Measurements from ENCODE around the gene SIX2. TPM values are rescaled to one million over a fixed set of nuclear protein-coding genes. Genes with fewer than 3 reads are reported as not detected.

Gene SIX2
- total and polyA plus RNA-seq, 2 donors (not counting 1 experiment from before 2014, with no cell fraction given) = 0.03 TPM; not detected in 1

- no peak overlapping the region for H2AFZ ChIP-seq (ENCODE audit: low read length)
- peaks cover 64% of the 10 kb centered on the region for H3K27me3 ChIP-seq (ENCODE audit: control insufficient read depth, insufficient read depth, low read length)
- no peak for DNase-seq (ENCODE audit: low read depth in 2 of 2)
- no peaks in the 10 kb centered on the region for H3K36me3 ChIP-seq (ENCODE audit: control insufficient read depth, insufficient read depth, low read length)
- no peak for TF ChIP-seq EZH2 (IDR thresholded peaks at IDR 0.05; ENCODE audit: low read length, missing control alignments)
- TF ChIP-seq, protein P1, sequence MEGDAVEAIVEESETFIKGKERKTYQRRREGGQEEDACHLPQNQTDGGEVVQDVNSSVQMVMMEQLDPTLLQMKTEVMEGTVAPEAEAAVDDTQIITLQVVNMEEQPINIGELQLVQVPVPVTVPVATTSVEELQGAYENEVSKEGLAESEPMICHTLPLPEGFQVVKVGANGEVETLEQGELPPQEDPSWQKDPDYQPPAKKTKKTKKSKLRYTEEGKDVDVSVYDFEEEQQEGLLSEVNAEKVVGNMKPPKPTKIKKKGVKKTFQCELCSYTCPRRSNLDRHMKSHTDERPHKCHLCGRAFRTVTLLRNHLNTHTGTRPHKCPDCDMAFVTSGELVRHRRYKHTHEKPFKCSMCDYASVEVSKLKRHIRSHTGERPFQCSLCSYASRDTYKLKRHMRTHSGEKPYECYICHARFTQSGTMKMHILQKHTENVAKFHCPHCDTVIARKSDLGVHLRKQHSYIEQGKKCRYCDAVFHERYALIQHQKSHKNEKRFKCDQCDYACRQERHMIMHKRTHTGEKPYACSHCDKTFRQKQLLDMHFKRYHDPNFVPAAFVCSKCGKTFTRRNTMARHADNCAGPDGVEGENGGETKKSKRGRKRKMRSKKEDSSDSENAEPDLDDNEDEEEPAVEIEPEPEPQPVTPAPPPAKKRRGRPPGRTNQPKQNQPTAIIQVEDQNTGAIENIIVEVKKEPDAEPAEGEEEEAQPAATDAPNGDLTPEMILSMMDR (conservative IDR thresholded peaks at IDR 0.05 in 1 of 2, IDR thresholded peaks at IDR 0.05 in 1 of 2; ENCODE audit: low read depth in 1 of 2, low read length in 2 of 2) = no peak
- H4K20me1 ChIP-seq (ENCODE audit: control insufficient read depth, extremely low read depth, insufficient read depth, low read length) = no peaks in the 10 kb centered on the region
- no peaks in the 10 kb centered on the region for H3K9me3 ChIP-seq (ENCODE audit: control insufficient read depth, insufficient read depth, low read depth, low read length)
- no peak overlapping the region for H3K4me3 ChIP-seq (replicated peaks in 1 of 4; ENCODE audit: control extremely low read depth in 1 of 4, insufficient read depth in 1 of 4, low read depth in 3 of 4, low read length in 4 of 4)
- H3K9ac ChIP-seq (ENCODE audit: insufficient read depth, low read length) = no peak overlapping the region
- H3K4me1 ChIP-seq (ENCODE audit: control insufficient read depth, extremely low read depth, insufficient read depth, low read length) = no peaks in the 10 kb centered on the region
- H3K4me2 ChIP-seq (ENCODE audit: extremely low read depth, insufficient read depth, low read length) = no peak overlapping the region
- no peak overlapping the region for H3K27ac ChIP-seq (ENCODE audit: insufficient read depth, low read length)
- no peaks in the 10 kb centered on the region for H3K79me2 ChIP-seq (ENCODE audit: control insufficient read depth, insufficient read depth, low read length)
Observed at GRCh38 chr2:44997963-44998362, 11.3 kb downstream of the SIX2 start.

DNA sequence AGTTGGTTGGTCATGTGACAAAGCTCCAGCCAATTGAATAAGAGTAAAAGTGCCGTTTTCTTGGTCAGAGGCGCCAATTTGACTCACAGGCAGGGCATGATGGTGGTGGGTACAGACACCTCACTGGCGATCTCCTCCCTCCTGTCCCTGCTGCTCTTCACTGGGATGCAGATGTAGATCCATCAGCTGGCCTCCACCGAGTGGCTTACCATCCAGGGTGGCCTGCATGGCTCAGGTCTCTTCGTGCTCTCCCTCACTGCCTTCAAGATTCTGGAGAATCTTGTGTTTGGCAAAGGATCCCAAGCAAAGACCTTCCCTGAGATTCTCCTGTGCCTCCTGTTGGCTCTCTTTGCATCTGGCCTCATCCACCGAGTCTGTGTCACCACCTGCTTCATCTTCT, 12.9 kb downstream of the SIX2 start:
- Histone ChIP-seq H3K36me3 (ENCODE audit: control insufficient read depth, insufficient read depth, low read length) (no peaks in the 10 kb centered on the region), H4K20me1 (ENCODE audit: control insufficient read depth, extremely low read depth, insufficient read depth, low read length) (no peaks in the 10 kb centered on the region), H3K4me1 (ENCODE audit: control insufficient read depth, extremely low read depth, insufficient read depth, low read length) (no peaks in the 10 kb centered on the region), H3K9me3 (ENCODE audit: control insufficient read depth, insufficient read depth, low read depth, low read length) (no peaks in the 10 kb centered on the region), H3K27me3 (ENCODE audit: control insufficient read depth, insufficient read depth, low read length) (peaks cover 54% of the 10 kb centered on the region), H3K4me3 (replicated peaks in 1 of 4; ENCODE audit: control extremely low read depth in 1 of 4, insufficient read depth in 1 of 4, low read depth in 3 of 4, low read length in 4 of 4) (no peak overlapping the region), H3K79me2 (ENCODE audit: control insufficient read depth, insufficient read depth, low read length) (no peaks in the 10 kb centered on the region), H3K9ac (ENCODE audit: insufficient read depth, low read length) (no peak overlapping the region), H3K27ac (ENCODE audit: insufficient read depth, low read length) (no peak overlapping the region), H2AFZ (ENCODE audit: low read length) (no peak overlapping the region), H3K4me2 (ENCODE audit: extremely low read depth, insufficient read depth, low read length) (no peak overlapping the region)
- DNase-seq (ENCODE audit: low read depth in 2 of 2) = no peak
- no peak for TF ChIP-seq EZH2 (IDR thresholded peaks at IDR 0.05; ENCODE audit: low read length, missing control alignments)
- TF ChIP-seq, protein P1 (conservative IDR thresholded peaks at IDR 0.05 in 1 of 2, IDR thresholded peaks at IDR 0.05 in 1 of 2; ENCODE audit: low read depth in 1 of 2, low read length in 2 of 2) = no peak

- Histone ChIP-seq H2AFZ (ENCODE audit: low read length) (no peak overlapping the region), H3K4me3 (replicated peaks in 1 of 4; ENCODE audit: control extremely low read depth in 1 of 4, insufficient read depth in 1 of 4, low read depth in 3 of 4, low read length in 4 of 4) (no peak overlapping the region), H3K79me2 (ENCODE audit: control insufficient read depth, insufficient read depth, low read length) (no peaks in the 10 kb centered on the region), H3K36me3 (ENCODE audit: control insufficient read depth, insufficient read depth, low read length) (no peaks in the 10 kb centered on the region), H3K9ac (ENCODE audit: insufficient read depth, low read length) (no peak overlapping the region), H3K9me3 (ENCODE audit: control insufficient read depth, insufficient read depth, low read depth, low read length) (no peaks in the 10 kb centered on the region), H3K27ac (ENCODE audit: insufficient read depth, low read length) (no peak overlapping the region), H3K4me1 (ENCODE audit: control insufficient read depth, extremely low read depth, insufficient read depth, low read length) (no peaks in the 10 kb centered on the region), H3K27me3 (ENCODE audit: control insufficient read depth, insufficient read depth, low read length) (peaks cover 42% of the 10 kb centered on the region), H4K20me1 (ENCODE audit: control insufficient read depth, extremely low read depth, insufficient read depth, low read length) (no peaks in the 10 kb centered on the region), H3K4me2 (ENCODE audit: extremely low read depth, insufficient read depth, low read length) (no peak overlapping the region)
- no peak for TF ChIP-seq EZH2 (IDR thresholded peaks at IDR 0.05; ENCODE audit: low read length, missing control alignments)
- TF ChIP-seq, protein P1 (conservative IDR thresholded peaks at IDR 0.05 in 1 of 2, IDR thresholded peaks at IDR 0.05 in 1 of 2; ENCODE audit: low read depth in 1 of 2, low read length in 2 of 2) = no peak
- no peak for DNase-seq (ENCODE audit: low read depth in 2 of 2)
Observed at GRCh38 chr2:44994377-44994776, 14.9 kb downstream of the SIX2 start.
